GM12801 (cell line): ENCODE results near the gene PLCB1.

Experiments used
- CTCF ChIP-seq: IDR thresholded peaks from one replicate; pipeline ENCODE4 v1.5.1; 2011; ENCODE audit warnings: control low read depth; ENCODE audit not compliant: insufficient read length; ENCODE audit errors: extremely low read depth

Gene PLCB1

DNA sequence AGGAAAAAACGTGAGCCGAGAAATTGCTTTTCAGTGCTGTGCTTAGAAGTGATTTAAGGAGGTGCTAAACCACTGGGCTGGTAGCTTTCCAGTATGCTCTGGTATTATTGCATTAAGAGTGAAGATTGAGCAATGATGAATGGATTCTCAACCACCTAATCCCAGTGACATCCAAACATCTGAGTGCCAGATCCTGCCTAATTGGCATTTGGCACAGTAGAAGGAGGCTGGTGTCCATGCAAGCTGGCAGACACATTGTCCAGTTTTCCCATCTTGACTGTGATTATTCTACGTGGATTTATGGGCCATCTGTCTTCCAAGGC, 538.8 kb downstream of the PLCB1 start:
- TF ChIP-seq CTCF: no peak

- no peak for TF ChIP-seq CTCF
Observed at GRCh38 chr20:8671370-8671961, 539.4 kb downstream of the PLCB1 start.

GRCh38 chr20:8673116-8673515, 541.0 kb downstream of the PLCB1 start:
- no peak for TF ChIP-seq CTCF

DNA sequence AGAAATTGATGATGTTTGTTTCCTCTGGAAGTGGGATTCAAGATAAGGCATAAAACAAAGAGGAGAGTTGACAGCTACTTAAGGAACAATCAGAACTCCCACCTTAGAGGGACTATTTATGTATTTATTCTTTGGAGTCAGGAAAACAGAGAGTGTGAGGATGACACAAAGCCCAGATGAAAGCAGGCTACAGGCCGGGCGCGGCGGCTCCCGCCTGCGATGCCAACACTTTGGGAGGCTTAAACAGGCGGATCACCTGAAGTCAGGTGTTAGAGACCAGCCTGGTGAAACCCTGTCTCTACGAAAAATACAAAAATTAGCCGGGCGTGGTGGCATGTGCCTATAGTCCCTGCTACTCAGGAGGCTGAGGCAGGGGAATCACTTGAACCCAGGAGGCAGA, 543.8 kb downstream of the PLCB1 start:
- no peak for TF ChIP-seq CTCF

- no peak for TF ChIP-seq CTCF
Observed at GRCh38 chr20:8678098-8678776, 546.2 kb downstream of the PLCB1 start.

DNA sequence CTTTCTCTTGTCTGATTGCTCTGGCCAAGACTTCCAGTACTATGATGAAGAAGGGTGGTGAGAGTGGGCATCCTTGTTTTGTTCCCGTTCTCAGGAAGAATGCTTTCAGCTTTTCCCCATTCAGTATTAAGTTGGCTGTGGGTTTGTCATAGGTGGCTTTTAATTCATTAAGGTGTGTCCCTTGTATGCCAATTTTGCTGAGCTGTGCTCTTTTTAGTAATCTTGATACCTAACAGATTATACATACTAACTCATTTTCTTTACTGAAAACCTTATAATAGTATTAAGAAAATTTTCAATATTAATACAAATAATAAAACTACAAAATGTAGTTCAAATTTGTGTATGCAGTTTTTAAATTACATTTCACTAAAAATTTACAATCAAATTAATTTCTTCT, 557.3 kb downstream of the PLCB1 start:
- no peak for TF ChIP-seq CTCF

DNA sequence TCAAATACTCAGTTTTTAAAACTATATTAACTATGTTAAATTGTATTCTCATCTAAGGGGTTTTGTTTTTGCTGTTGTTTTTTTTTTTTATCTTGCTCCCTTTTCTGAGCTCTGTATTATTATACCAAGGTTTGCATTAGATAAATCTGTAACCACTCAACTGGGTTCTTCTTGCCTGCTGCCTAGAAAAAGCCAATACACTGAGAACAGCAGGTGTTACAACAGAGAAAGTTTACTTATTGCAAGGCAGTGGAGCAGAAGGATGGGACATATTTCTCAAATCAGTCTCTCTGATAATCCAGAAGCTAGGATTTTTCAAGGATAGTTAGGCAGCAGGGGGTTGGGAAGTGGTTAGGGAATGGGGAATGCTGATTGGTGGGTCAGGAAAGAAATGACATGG, 558.0 kb downstream of the PLCB1 start:
- no peak for TF ChIP-seq CTCF
